ENCODE measurements around the gene AGER.
"Not testable (repeated sequence)": the region's sequence is repeated elsewhere in the genome, so short reads cannot be mapped to it uniquely, and the experiment has no call there.

The AGER gene

GRCh38 chr6:32184084-32184640 lies at the start of gene AGER:
Gene AGER (minus strand): TSS chr6:32184253. CDS start chr6:32184222, 31 bp downstream.
- no peak for DNase-seq

GRCh38 chr6:32226434-32226833 lies 42.4 kb upstream of the AGER start:
- DNase-seq, result no peak

GRCh38 chr6:32224696-32225095 lies 40.6 kb upstream of the AGER start:
- DNase-seq, result no peak

GRCh38 chr6:32223258-32224235 lies 39.5 kb upstream of the AGER start, which contains the start of gene NOTCH4:
Gene NOTCH4 (minus strand): TSS chr6:32224067. CDS start chr6:32223928, 139 bp downstream.
- no peak for DNase-seq

- DNase-seq, result no peak
Measured at GRCh38 chr6:32222333-32223230, 38.5 kb upstream of the AGER start.

- DNase-seq, result no peak
Measured at GRCh38 chr6:32220021-32220420, 36.0 kb upstream of the AGER start.

- no peak for DNase-seq
Measured at GRCh38 chr6:32218167-32218566, 34.1 kb upstream of the AGER start.

GRCh38 chr6:32216998-32217397 lies 32.9 kb upstream of the AGER start:
- no peak for DNase-seq

GRCh38 chr6:32216285-32216684 lies 32.2 kb upstream of the AGER start:
- DNase-seq, result no peak

- no peak for DNase-seq
Measured at GRCh38 chr6:32215617-32216016, 31.6 kb upstream of the AGER start.

- DNase-seq, result no peak
Measured at GRCh38 chr6:32214126-32214525, 30.1 kb upstream of the AGER start.

- DNase-seq, result no peak
Measured at GRCh38 chr6:32213649-32214048, 29.6 kb upstream of the AGER start.

GRCh38 chr6:32212076-32212760 lies 28.2 kb upstream of the AGER start:
- DNase-seq, result no peak

GRCh38 chr6:32211432-32211831 lies 27.4 kb upstream of the AGER start:
- not testable (repeated sequence) for DNase-seq

- DNase-seq, result no peak
Measured at GRCh38 chr6:32210191-32210601, 26.1 kb upstream of the AGER start.

GRCh38 chr6:32208996-32209395 lies 24.9 kb upstream of the AGER start:
- no peak for DNase-seq

GRCh38 chr6:32204268-32204715 lies 20.2 kb upstream of the AGER start:
- no peak for DNase-seq

- DNase-seq, result no peak
Measured at GRCh38 chr6:32203426-32204267, 19.6 kb upstream of the AGER start.

- no peak for DNase-seq
Measured at GRCh38 chr6:32202186-32202585, 18.1 kb upstream of the AGER start.

- DNase-seq, result no peak
Measured at GRCh38 chr6:32200711-32201475, 16.8 kb upstream of the AGER start.

- DNase-seq, result no peak
Measured at GRCh38 chr6:32198866-32199265, 14.8 kb upstream of the AGER start.

Data from activated CD4-positive, alpha-beta T cell treated with anti-CD3 and anti-CD28 coated beads, Interleukin-10, Interleukin-2, amounts not matched to agents 100 ng/mL and 50 ng/mL, durations not matched to agents 16 hours and 8 hours (primary cell).